H1 (cell line): ENCODE results near the gene MBD3L2. TPM values are rescaled to one million over a fixed set of nuclear protein-coding genes. Genes with fewer than 3 reads are reported as not detected.

Experiments
- ATF2 ChIP-seq: IDR thresholded peaks from 2 replicates; pipeline ENCODE4 v1.6.1; 2012; ENCODE audit warnings: low read length, inconsistent platforms
- NANOG ChIP-seq: IDR thresholded peaks from 2 replicates; pipeline ENCODE4 v1.6.1; 2011; ENCODE audit warnings: low read length, low read depth, mild to moderate bottlenecking, inconsistent platforms; ENCODE audit not compliant: insufficient read depth, poor library complexity, severe bottlenecking
- polyA plus RNA-seq, 7 experiments: library from polyadenylated mRNA; depleted of rRNA in 3 of 7; stranded (reverse) in 5 of 7; unstranded in 2 of 7; fragments of >200 nt in 5 of 7; fragments of 200-250 nt in 2 of 7; gene quantifications; 1 replicate in 5 of 7; 2 replicates in 1 of 7; 4 replicates in 1 of 7; pipeline versions ENCODE4 v1.2.1 to v1.2.3, GENCODE V29; 2011 to 2013; ENCODE audit warnings: missing spikeins in 2 of 7, mixed read lengths in 2 of 7
- total RNA-seq: library from RNA; stranded (reverse); fragmentation: NEBNext Ultra II Directional; extraction: Animal tissue kit (Norgen Biotek cat#: 25700); gene quantifications from 2 replicates; pipeline ENCODE4 v1.2.1, GENCODE V29; 2021

Gene MBD3L2
- total and polyA plus RNA-seq, 2 of the 8 experiments (the other 6 are each of a cell fraction or from before 2014, with no cell fraction given) = not detected

- TF ChIP-seq ATF2 (no peak), NANOG (no peak)
These were observed 41.3 kb upstream of the MBD3L2 start (continued) for GRCh38 chr19:7007859-7008258.
